Retina (tissue), 1 donor: ENCODE measurements around the gene ZBTB3.
"Not testable (repeated sequence)": the region's sequence is repeated elsewhere in the genome, so short reads cannot be mapped to it uniquely, and the experiment has no call there.

Experiments used
- DNase-seq: peaks from one replicate; pipeline ENCODE4 v3.0.0-alpha.2; 2016

The ZBTB3 gene

GRCh38 chr11:62713343-62713742 lies 40.6 kb downstream of the ZBTB3 start:
- no peak for DNase-seq

- DNase-seq: no peak
Measured at GRCh38 chr11:62712861-62713260, 41.1 kb downstream of the ZBTB3 start.

GRCh38 chr11:62712276-62712812 lies 41.6 kb downstream of the ZBTB3 start:
- DNase-seq: no peak

GRCh38 chr11:62710001-62710345 lies 44.0 kb downstream of the ZBTB3 start:
- no peak for DNase-seq

GRCh38 chr11:62709247-62710000 lies 44.5 kb downstream of the ZBTB3 start:
- DNase-seq: peak; percentile 95

- DNase-seq: peak; percentile 21
Measured at GRCh38 chr11:62708793-62709192, 45.2 kb downstream of the ZBTB3 start.

- no peak for DNase-seq
Measured at GRCh38 chr11:62708392-62708791, 45.6 kb downstream of the ZBTB3 start.

- peak; percentile 91 for DNase-seq
Measured at GRCh38 chr11:62707277-62707861, 46.6 kb downstream of the ZBTB3 start, which contains the start of the genes BSCL2 and GNG3. Gene BSCL2 (minus strand): TSS chr11:62707424. CDS start chr11:62707195, 229 bp downstream. Gene GNG3 (plus strand): TSS chr11:62707676. CDS start chr11:62708296, 620 bp downstream.

- DNase-seq: no peak
Measured at GRCh38 chr11:62706850-62707247, 47.1 kb downstream of the ZBTB3 start.

GRCh38 chr11:62705880-62706849 lies 47.8 kb downstream of the ZBTB3 start:
- peak; percentile 96 for DNase-seq

- DNase-seq: no peak
Measured at GRCh38 chr11:62705413-62705812, 48.5 kb downstream of the ZBTB3 start.

GRCh38 chr11:62703921-62704320 lies 50.0 kb downstream of the ZBTB3 start:
- DNase-seq: not testable (repeated sequence)

- DNase-seq: no peak
Measured at GRCh38 chr11:62702246-62702645, 51.7 kb downstream of the ZBTB3 start.
